OCI-LY1 (cell line): ENCODE data around the gene SEPHS2.

Experiments
- EZH2 ChIP-seq: fragments of 200-600 bp; sonication (generic), shearing (Covaris generic); IDR thresholded peaks from 2 replicates; pipeline ENCODE4 v1.8.0; 2017; ENCODE audit warnings: borderline replicate concordance, mixed run types, mild to moderate bottlenecking, antibody characterized with exemption, low read length, moderate library complexity, mixed read lengths
- TF ChIP-seq, protein P1 (sequence below): fragments of 200-600 bp; sonication (generic), shearing (Covaris generic); IDR thresholded peaks from 2 replicates; pipeline ENCODE4 v1.5.1; 2017; ENCODE audit warnings: mild to moderate bottlenecking, antibody characterized with exemption, low read length, moderate library complexity, mixed read lengths

DNA sequence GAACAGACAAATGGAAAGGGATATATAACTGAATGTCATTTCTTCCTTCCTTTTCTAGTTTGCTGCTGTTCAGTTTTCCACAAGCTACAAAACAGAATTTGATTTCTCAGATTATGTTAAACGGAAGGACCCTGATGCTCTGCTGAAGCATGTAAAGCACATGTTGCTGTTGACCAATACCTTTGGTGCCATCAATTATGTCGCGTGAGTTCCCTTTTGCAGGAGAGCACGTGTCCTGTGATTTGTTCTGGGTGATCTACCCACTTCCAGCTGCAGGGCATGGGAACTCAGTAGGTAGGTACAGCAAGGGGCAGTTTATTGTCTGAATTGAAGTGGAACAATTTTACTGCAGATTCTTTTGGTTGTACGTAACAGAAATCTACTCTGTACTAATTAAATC, 35.7 kb upstream of the SEPHS2 start:
- TF ChIP-seq, protein P1, sequence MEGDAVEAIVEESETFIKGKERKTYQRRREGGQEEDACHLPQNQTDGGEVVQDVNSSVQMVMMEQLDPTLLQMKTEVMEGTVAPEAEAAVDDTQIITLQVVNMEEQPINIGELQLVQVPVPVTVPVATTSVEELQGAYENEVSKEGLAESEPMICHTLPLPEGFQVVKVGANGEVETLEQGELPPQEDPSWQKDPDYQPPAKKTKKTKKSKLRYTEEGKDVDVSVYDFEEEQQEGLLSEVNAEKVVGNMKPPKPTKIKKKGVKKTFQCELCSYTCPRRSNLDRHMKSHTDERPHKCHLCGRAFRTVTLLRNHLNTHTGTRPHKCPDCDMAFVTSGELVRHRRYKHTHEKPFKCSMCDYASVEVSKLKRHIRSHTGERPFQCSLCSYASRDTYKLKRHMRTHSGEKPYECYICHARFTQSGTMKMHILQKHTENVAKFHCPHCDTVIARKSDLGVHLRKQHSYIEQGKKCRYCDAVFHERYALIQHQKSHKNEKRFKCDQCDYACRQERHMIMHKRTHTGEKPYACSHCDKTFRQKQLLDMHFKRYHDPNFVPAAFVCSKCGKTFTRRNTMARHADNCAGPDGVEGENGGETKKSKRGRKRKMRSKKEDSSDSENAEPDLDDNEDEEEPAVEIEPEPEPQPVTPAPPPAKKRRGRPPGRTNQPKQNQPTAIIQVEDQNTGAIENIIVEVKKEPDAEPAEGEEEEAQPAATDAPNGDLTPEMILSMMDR = no peak
- TF ChIP-seq EZH2 = no peak
